Dedifferentiated amniotic fluid mesenchymal stem cell (primary cell): ENCODE results near the gene ACAT1.
"Not testable (repeated sequence)": the region's sequence is repeated elsewhere in the genome, so short reads cannot be mapped to it uniquely, and the experiment has no call there.

Experiments
- DNase-seq: peaks from one replicate; pipeline ENCODE4 v3.0.0-alpha.2; 2016; ENCODE audit errors: extremely low spot score

The ACAT1 gene

GRCh38 chr11:108121274-108122155 lies at the start of gene ACAT1:
Gene ACAT1, plus strand, starts transcription at chr11:108121567. Its CDS starts 40 bp downstream, at chr11:108121607.
- DNase-seq: peak; percentile 83

DNA sequence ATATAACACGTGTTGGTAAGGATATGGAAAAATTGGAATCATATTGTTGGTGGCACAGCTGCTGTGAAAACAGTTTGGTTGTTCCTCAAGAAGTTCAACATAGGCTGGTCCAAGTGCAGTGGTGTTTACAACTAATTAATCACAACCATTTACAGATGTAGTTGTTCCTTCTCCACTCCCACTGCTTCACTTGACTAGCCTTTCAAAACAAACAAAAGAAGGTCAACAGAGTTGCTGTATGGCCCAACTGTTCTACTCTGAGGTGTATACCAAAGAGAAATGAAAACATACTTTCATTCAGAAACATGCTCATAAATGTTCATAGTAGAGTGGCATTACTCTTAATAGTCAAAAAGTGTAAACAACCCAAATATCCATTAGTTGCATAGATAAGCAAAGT lies 36.6 kb upstream of the ACAT1 start:
- no peak for DNase-seq

DNA sequence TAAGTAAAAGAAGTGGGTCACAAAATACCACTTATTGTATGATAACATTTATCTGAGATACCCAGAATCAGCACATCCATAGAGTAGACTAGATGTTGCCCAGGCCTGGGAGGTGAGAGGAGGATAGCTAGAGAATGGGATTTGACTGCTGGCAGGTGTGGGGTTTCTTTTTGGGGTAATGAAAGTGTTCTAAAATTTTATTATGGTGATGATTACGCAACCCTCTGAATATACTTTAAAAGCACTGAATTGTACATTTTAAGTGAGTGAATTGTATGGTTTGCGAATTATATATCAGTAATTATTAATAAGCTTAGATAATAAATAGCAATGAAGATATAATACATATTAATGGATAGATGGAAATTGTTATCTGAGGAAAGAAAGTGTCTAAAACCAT lies 35.7 kb upstream of the ACAT1 start:
- no peak for DNase-seq

DNA sequence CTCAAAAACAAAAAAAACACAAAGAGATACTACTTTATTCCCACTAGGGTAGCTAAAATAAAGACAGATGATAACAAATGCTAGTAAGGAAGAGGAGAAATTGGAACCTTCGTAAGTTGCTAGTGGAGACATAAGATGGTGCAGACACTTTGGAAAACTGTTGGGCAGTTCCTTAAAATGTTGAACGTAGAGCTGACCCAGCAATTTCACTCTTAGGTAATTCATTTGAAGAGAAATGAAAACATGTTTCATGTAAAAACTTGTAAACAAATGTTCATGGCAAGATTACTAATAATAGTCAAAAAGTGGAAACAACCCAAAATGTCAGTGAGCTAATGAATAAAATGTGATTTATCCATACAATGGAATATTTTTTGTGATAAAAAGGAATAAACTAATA lies 29.2 kb upstream of the ACAT1 start:
- DNase-seq: no peak

DNA sequence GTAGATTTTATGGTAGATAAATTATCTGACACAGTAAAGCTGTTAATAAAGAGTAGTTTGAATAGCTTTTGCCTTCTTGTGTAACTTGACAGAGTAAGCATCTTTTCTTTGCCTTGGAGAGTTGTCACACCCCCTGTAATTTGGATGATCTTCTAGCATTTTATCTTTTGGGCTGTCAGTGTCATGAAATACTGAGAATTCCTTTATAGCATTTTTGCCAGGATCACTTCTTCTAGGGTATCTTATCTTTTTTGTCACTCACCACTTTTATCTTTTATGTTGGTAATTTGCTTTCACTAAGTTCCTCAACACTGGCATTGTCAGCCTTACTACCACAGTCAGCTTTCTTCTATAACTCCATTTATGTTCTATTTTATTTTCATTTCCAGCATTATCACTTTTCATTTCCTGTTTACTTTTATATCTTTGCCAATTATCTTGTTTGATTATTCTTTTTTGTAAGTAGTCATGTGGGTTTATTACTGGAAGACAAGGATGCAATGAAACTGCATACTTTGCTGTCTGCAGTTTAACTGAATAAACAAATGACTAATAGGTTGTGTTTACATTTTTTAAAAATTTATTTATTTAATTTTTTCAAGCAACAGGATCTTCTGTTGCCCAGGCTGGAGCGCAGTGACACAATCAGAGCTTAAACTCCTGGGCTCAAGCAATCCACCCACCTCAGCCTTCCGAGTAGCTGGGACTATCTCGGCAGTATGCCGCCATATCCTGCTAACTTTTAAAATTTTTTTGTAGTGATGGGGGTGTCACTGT lies 28.1 kb upstream of the ACAT1 start:
- DNase-seq: no peak

DNA sequence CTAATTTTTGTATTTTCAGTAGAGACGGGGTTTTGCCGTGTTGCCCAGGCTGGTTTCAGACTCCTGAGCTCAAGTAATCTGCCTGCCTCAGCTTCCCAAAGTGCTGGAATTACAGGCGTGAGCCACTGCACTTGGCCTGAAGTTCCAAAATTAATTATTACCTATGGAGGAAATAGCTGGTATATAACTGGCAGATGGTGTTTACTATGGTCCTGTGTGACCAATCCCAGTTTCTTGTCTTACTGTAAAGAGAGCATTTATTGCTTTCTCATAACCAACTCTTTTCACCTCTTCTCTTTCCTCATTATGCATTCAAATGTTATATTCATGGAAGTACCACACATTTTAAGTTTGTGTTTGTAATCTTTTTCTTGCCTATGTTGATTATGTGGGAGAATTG lies 24.2 kb upstream of the ACAT1 start:
- no peak for DNase-seq

- DNase-seq: no peak
Measured at GRCh38 chr11:108101090-108101775, 20.1 kb upstream of the ACAT1 start.

DNA sequence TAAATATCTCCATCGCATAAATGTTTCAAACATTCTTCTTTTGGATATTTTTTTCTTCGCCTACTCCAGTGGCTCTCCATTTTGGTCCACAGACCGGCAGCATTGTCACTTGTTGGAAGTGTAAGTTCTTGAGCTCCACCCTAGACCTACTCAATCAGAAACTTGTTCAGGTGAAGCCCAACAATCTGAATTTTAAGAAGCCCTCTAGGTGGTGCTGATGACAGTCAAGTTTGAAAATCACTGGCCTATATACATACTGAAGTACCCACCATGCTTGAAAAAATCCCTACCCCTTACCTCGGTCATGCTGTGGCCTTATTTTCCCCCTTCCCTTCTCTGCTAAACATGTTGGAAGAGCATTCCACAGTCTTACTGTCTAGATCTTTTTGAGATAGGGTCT lies 10.2 kb upstream of the ACAT1 start:
- DNase-seq: no peak

GRCh38 chr11:108112057-108112456 lies 9.3 kb upstream of the ACAT1 start:
- DNase-seq: no peak

- DNase-seq: peak; percentile 59
Measured at GRCh38 chr11:108115500-108116140, 5.7 kb upstream of the ACAT1 start.

- peak; percentile 49 for DNase-seq
Measured at GRCh38 chr11:108117746-108118371, 3.5 kb upstream of the ACAT1 start.

GRCh38 chr11:108120936-108121273 lies 462 bp upstream of the ACAT1 start:
- not testable (repeated sequence) for DNase-seq

GRCh38 chr11:108122166-108122628 lies 830 bp downstream of the ACAT1 start:
- DNase-seq: no peak

DNA sequence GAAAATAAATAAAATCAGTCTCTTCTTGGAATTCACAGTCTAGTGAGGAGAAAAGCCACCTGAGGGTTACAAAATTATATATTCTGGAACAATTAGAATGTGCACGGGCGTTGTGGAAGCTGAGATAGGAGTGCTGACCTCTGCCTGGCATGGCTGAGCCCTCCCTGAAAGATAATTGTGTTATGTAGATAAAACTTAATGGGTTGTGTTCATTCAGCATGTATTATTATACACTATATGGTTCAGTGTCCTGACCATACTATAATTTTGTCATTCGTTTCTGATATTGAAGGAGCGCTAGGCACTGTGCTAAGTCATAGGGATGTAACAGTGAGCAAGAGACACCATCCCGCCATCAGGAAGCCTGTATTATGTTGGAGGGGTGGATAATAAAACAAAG lies 3.7 kb downstream of the ACAT1 start:
- no peak for DNase-seq

DNA sequence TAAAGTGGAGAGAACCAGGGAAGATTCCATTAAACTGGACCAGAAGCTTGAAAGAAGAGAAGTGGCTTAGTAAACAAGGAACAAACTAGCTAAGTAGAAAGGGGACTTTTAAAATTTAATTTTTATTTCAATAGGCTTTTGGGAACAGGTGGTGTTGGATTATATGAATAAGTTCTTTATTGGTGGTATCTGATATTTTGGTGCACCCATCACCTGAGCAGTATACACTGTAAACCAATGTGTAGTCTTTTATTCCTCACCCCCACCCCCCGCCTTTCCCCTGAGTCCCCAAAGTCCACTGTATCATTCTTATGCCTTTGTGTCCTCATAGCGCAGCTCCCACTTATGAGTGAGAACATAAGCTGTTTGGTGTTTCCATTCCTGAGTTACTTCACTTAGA lies 7.4 kb downstream of the ACAT1 start:
- DNase-seq: no peak

DNA sequence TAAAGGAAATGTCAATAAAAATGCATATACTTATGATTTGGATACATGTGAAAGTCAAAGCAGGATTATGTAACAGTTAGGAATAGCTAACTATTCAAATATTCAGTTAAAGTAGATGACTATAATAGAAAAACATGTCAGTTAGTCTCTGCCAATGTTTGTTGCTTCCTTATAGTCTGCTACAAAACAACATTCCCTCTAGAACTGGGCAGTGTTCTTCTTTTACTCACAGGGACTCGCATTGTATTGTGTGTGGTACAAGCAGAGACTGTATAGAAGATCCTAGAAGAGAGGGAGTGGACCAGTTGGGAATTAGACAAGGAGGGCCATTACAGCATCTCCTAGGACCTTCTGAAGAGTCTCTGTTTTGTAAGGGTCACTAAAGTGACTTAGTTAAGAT lies 10.6 kb downstream of the ACAT1 start:
- no peak for DNase-seq

DNA sequence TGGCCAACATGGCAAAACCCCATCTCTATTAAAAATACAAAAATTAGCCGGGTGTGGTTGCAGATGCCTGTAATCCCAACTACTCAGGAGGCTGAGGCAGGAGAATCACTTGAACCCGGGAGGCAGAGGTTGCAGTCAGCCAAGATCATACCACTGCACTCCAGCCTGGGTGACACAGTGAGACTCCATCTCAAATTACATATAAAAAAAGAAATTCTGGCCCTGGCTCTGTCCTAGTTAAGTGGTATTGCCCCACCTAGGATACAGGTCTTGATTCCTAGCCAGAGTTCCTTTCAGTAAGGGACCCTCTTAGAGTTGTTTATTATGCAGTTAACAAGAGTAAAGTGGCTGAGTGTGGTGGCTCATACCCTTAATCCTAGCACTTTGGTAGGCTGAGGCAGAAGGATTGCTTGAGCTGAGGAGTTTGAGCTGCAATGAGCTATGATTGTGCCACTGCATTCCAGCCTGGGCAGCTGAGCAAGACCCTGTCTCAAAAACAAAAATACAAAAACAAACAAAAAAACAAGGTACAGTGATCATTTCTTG lies 11.7 kb downstream of the ACAT1 start:
- not testable (repeated sequence) for DNase-seq

- no peak for DNase-seq
Measured at GRCh38 chr11:108135845-108136544, 14.6 kb downstream of the ACAT1 start.

DNA sequence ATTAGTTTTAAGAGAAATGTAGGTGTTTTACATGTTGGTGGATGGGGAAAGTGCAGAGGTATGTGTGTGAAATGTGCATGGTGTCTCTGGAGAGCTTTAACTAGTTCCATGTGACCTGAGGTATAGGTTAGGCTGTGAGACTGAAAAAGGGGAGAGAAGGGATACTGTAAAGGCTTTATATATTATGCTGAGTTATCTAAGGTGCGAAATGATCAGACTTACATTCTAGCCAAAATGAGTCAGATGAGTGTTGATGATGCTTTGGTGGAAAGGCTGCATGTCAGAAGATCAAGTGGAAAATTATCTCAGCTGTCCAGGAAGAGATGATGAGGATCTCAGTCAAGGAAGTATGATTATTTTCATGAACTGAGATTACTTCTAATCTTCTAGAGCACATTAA lies 15.8 kb downstream of the ACAT1 start:
- DNase-seq: no peak

- no peak for DNase-seq
Measured at GRCh38 chr11:108142304-108142703, 20.9 kb downstream of the ACAT1 start.

DNA sequence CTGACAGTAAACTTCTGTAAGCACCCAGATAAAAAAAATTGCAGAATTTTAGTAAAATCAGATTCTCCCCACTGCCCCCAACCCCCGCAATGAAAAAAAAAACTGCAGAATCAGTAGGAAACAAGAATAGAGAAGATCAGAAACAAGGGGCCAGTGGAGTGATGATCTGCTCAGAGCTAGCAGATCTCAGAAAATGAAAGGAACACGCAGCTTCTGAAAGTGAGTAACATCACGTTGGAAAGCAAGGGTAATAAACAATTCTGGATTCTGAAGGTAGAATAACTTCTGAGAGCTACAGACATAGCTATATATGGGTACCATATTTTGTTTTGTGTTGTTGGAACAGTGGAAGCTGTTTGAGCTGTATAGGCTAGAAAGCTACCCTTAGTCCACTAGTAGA lies 23.2 kb downstream of the ACAT1 start:
- DNase-seq: no peak
